ENCODE data around the gene TAC4. TPM values are rescaled to one million over a fixed set of nuclear protein-coding genes. Genes with fewer than 3 reads are reported as not detected.

Gene TAC4
- total and polyA plus RNA-seq, 2 of the 13 experiments (the other 11 are each of a cell fraction or from before 2014, with no cell fraction given) = not detected

DNA sequence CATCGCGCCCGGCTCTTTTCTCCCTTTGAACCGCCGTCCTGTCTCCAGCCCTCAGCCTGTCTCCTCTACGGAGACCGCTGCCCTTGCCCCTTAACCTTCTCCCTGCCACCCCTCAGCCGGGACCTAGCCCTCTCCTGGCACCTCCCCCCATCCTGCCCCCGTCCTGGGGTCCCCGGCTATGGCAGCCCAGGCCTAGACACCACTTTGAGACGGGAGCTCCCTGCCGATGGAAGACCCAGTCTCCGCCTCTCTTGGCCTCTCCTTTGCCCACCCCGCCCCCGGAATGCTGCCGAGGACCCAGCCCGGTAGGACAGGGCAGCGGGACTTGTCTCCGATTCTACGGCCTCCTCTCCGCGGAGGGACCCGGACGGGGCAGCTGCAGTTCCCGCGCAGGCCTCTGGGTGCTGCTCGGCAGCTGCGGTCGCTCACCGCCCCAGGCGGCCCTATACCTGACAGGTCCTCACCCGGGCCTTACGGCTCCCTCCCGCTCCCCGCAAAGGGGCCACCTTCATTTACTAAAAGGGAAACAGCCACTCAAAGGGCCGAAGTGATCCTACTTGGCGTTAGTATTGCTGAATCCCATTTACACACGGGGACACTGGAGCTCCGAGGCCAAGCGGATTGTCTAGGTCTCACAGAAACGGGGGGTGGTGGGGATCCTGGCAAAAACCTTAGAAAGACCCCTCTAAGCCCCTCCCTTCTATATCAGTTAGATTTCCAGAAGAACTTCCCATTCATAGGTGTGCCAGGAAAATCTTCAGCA is 32.6 kb upstream of the TAC4 start (continued):
- TF ChIP-seq, protein P1, sequence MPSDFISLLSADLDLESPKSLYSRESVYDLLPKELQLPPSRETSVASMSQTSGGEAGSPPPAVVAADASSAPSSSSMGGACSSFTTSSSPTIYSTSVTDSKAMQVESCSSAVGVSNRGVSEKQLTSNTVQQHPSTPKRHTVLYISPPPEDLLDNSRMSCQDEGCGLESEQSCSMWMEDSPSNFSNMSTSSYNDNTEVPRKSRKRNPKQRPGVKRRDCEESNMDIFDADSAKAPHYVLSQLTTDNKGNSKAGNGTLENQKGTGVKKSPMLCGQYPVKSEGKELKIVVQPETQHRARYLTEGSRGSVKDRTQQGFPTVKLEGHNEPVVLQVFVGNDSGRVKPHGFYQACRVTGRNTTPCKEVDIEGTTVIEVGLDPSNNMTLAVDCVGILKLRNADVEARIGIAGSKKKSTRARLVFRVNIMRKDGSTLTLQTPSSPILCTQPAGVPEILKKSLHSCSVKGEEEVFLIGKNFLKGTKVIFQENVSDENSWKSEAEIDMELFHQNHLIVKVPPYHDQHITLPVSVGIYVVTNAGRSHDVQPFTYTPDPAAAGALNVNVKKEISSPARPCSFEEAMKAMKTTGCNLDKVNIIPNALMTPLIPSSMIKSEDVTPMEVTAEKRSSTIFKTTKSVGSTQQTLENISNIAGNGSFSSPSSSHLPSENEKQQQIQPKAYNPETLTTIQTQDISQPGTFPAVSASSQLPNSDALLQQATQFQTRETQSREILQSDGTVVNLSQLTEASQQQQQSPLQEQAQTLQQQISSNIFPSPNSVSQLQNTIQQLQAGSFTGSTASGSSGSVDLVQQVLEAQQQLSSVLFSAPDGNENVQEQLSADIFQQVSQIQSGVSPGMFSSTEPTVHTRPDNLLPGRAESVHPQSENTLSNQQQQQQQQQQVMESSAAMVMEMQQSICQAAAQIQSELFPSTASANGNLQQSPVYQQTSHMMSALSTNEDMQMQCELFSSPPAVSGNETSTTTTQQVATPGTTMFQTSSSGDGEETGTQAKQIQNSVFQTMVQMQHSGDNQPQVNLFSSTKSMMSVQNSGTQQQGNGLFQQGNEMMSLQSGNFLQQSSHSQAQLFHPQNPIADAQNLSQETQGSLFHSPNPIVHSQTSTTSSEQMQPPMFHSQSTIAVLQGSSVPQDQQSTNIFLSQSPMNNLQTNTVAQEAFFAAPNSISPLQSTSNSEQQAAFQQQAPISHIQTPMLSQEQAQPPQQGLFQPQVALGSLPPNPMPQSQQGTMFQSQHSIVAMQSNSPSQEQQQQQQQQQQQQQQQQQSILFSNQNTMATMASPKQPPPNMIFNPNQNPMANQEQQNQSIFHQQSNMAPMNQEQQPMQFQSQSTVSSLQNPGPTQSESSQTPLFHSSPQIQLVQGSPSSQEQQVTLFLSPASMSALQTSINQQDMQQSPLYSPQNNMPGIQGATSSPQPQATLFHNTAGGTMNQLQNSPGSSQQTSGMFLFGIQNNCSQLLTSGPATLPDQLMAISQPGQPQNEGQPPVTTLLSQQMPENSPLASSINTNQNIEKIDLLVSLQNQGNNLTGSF (CRISPR knock-in tag; IDR thresholded peaks at IDR 0.05) = no peak
- TF ChIP-seq TAF15 (IDR thresholded peaks at IDR 0.05; ENCODE audit: low read depth, low read length, poor library complexity, severe bottlenecking) (no peak), ZSCAN25 (CRISPR knock-in tag; IDR thresholded peaks at IDR 0.05) (no peak), RBM22 (optimal IDR thresholded peaks at IDR 0.05; ENCODE audit: low read length) (no peak), HNRNPK (IDR thresholded peaks at IDR 0.05; ENCODE audit: low read depth, low read length, poor library complexity, severe bottlenecking) (no peak), SRF (IDR thresholded peaks at IDR 0.05; ENCODE audit: low read depth, low read length) (no peak), SMC3 (IDR thresholded peaks at IDR 0.05; ENCODE audit: low read length) (peak; percentile 59; the same call in 1 of the 2 replicates), REPIN1 (CRISPR knock-in tag; IDR thresholded peaks at IDR 0.05; ENCODE audit: borderline replicate concordance, low read depth) (no peak), TEAD3 (CRISPR knock-in tag; optimal IDR thresholded peaks at IDR 0.05; ENCODE audit: borderline replicate concordance) (peak; percentile 46), HDAC1 (CRISPR knock-in tag; IDR thresholded peaks at IDR 0.05) (no peak), SALL1 (CRISPR knock-in tag; IDR thresholded peaks at IDR 0.05) (peak; percentile 61), ZNF607 (CRISPR knock-in tag; IDR thresholded peaks at IDR 0.05; ENCODE audit: borderline replicate concordance) (peak; percentile 67; the same call in 1 of the 2 replicates), SMAD1 (CRISPR knock-in tag; IDR thresholded peaks at IDR 0.05; ENCODE audit: borderline replicate concordance, low read depth) (0 out of 2 replicates have a peak, but pooled peaks have one; percentile 34), TBX2 (CRISPR knock-in tag; IDR thresholded peaks at IDR 0.05; ENCODE audit: borderline replicate concordance) (peak; percentile 70), ZNF367 (CRISPR knock-in tag; IDR thresholded peaks at IDR 0.05; ENCODE audit: borderline replicate concordance) (no peak), AGO2 (optimal IDR thresholded peaks at IDR 0.05; ENCODE audit: low read depth, low read length) (no peak)
- TF ChIP-seq, protein P2, sequence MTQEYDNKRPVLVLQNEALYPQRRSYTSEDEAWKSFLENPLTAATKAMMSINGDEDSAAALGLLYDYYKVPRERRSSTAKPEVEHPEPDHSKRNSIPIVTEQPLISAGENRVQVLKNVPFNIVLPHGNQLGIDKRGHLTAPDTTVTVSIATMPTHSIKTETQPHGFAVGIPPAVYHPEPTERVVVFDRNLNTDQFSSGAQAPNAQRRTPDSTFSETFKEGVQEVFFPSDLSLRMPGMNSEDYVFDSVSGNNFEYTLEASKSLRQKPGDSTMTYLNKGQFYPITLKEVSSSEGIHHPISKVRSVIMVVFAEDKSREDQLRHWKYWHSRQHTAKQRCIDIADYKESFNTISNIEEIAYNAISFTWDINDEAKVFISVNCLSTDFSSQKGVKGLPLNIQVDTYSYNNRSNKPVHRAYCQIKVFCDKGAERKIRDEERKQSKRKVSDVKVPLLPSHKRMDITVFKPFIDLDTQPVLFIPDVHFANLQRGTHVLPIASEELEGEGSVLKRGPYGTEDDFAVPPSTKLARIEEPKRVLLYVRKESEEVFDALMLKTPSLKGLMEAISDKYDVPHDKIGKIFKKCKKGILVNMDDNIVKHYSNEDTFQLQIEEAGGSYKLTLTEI (CRISPR knock-in tag; conservative IDR thresholded peaks at IDR 0.05) = no peak
- TF ChIP-seq, protein P3, sequence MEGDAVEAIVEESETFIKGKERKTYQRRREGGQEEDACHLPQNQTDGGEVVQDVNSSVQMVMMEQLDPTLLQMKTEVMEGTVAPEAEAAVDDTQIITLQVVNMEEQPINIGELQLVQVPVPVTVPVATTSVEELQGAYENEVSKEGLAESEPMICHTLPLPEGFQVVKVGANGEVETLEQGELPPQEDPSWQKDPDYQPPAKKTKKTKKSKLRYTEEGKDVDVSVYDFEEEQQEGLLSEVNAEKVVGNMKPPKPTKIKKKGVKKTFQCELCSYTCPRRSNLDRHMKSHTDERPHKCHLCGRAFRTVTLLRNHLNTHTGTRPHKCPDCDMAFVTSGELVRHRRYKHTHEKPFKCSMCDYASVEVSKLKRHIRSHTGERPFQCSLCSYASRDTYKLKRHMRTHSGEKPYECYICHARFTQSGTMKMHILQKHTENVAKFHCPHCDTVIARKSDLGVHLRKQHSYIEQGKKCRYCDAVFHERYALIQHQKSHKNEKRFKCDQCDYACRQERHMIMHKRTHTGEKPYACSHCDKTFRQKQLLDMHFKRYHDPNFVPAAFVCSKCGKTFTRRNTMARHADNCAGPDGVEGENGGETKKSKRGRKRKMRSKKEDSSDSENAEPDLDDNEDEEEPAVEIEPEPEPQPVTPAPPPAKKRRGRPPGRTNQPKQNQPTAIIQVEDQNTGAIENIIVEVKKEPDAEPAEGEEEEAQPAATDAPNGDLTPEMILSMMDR (CRISPR knock-in tag; IDR thresholded peaks at IDR 0.05) = peak; percentile 99
- TF ChIP-seq, protein P4, sequence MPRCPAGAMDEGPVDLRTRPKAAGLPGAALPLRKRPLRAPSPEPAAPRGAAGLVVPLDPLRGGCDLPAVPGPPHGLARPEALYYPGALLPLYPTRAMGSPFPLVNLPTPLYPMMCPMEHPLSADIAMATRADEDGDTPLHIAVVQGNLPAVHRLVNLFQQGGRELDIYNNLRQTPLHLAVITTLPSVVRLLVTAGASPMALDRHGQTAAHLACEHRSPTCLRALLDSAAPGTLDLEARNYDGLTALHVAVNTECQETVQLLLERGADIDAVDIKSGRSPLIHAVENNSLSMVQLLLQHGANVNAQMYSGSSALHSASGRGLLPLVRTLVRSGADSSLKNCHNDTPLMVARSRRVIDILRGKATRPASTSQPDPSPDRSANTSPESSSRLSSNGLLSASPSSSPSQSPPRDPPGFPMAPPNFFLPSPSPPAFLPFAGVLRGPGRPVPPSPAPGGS (CRISPR knock-in tag; IDR thresholded peaks at IDR 0.05) = no peak

Data from HepG2 (cell line).